Measurements from ENCODE around the gene HSF4. TPM values are rescaled to one million over a fixed set of nuclear protein-coding genes. Genes with fewer than 3 reads are reported as not detected.

Gene HSF4
- total and polyA plus RNA-seq, 2 experiments from 2014 or later, result 5.5 to 15.7 TPM

DNA sequence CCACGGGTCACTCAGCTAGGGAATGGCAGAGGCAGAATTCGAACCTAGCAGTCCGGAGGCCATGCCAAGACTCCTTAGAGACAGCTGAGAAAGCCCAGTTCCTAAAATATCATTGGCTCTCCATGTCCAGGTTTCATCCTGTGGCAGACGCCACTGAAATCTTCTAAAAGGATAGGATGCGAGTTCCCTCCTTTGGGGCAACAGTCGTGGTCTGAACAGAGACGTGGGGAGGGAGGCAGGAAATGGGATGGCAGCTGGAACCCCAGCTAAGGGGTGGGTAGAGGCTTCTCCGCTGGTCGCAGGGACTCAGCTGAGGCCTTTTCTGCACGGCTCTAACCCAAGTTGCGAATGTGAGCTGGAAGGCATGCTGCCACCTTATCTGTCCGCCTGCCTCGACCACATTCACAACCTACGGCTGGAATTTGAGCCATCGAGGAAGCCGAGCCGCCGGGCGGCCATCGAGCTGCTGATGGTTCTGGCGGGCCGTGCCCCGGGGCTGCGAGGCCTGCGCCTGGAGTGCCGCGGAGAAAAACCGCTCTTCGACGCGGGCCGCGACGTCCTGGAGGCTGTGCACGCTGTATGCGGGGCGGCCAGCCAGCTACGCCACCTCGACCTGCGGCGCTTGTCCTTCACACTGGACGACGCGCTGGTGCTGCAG lies 1.9 kb upstream of the HSF4 start:
- TF ChIP-seq EZH2phosphoT487 (IDR thresholded peaks at IDR 0.05; ENCODE audit: low read depth, severe bottlenecking, unreplicated experiment), result no peak
- TF ChIP-seq, protein P1, sequence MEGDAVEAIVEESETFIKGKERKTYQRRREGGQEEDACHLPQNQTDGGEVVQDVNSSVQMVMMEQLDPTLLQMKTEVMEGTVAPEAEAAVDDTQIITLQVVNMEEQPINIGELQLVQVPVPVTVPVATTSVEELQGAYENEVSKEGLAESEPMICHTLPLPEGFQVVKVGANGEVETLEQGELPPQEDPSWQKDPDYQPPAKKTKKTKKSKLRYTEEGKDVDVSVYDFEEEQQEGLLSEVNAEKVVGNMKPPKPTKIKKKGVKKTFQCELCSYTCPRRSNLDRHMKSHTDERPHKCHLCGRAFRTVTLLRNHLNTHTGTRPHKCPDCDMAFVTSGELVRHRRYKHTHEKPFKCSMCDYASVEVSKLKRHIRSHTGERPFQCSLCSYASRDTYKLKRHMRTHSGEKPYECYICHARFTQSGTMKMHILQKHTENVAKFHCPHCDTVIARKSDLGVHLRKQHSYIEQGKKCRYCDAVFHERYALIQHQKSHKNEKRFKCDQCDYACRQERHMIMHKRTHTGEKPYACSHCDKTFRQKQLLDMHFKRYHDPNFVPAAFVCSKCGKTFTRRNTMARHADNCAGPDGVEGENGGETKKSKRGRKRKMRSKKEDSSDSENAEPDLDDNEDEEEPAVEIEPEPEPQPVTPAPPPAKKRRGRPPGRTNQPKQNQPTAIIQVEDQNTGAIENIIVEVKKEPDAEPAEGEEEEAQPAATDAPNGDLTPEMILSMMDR (IDR thresholded peaks at IDR 0.05; ENCODE audit: poor library complexity), result no peak
- TF ChIP-seq EZH2 (IDR thresholded peaks at IDR 0.05; ENCODE audit: borderline replicate concordance), result peak; percentile 20
- Histone ChIP-seq H3K4me2 (peak overlapping the region; percentile 90), H4K20me1 (ENCODE audit: insufficient read depth, poor library complexity, severe bottlenecking) (peaks cover 4% of the 10 kb centered on the region), H3K79me2 (no peaks in the 10 kb centered on the region), H3K4me3 (no peak overlapping the region), H3K27ac (no peak overlapping the region), H3K27me3 (peaks cover 63% of the 10 kb centered on the region), H2AFZ (no peak overlapping the region), H3K9me2 (replicated peaks; ENCODE audit: insufficient read depth) (no peaks in the 10 kb centered on the region), H3K9me3 (ENCODE audit: low read depth) (no peaks in the 10 kb centered on the region), H3K36me3 (replicated peaks; ENCODE audit: insufficient read depth, low read depth) (no peaks in the 10 kb centered on the region), H3K4me1 (ENCODE audit: insufficient read depth) (peaks cover 40% of the 10 kb centered on the region)
- no peak for DNase-seq (ENCODE audit: low spot score)
- WGBS (ENCODE audit: low lambda C conversion rate, missing lambda C conversion rate), result 11% methylated on average over 43 of the region's 44 CpGs

DNA sequence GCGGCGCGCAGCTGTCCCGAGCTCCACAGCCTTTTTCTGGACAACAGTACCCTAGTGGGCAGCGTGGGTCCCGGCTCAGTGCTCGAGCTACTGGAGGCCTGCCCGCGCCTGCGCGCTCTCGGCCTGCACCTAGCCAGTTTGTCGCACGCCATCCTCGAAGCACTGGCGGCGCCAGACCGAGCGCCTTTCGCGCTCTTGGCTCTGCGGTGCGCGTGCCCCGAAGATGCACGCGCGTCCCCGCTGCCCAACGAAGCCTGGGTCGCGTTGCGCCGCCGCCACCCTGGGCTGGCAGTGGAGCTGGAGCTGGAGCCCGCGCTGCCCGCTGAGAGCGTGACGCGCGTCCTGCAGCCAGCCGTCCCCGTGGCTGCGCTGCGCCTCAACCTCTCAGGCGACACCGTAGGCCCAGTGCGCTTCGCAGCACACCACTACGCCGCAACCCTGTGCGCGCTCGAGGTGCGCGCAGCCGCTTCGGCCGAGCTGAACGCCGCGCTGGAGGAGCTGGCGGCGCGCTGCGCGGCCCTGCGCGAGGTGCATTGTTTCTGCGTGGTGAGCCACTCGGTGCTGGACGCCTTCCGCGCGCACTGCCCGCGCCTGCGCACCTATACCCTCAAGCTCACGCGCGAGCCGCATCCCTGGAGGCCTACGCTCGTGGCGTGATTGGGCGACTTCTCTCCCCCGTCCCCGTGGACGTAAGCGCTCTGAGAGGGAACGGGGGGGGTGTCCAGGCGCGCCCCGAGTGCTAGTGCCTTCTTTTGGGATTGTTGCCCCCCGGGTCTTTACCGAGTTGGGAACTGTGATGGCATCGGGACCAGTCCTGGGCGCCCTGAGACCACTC lies 1.2 kb upstream of the HSF4 start:
- DNase-seq (ENCODE audit: low spot score), result no peak
- 4% methylated on average over 95 of the region's 99 CpGs for WGBS (ENCODE audit: low lambda C conversion rate, missing lambda C conversion rate)
- Histone ChIP-seq H3K9me3 (ENCODE audit: low read depth) (no peaks in the 10 kb centered on the region), H3K4me2 (peak overlapping the region; percentile 90), H2AFZ (peak overlapping the region; percentile 28), H3K4me1 (ENCODE audit: insufficient read depth) (peaks cover 40% of the 10 kb centered on the region), H3K27me3 (peaks cover 70% of the 10 kb centered on the region), H4K20me1 (ENCODE audit: insufficient read depth, poor library complexity, severe bottlenecking) (peaks cover 4% of the 10 kb centered on the region), H3K9me2 (replicated peaks; ENCODE audit: insufficient read depth) (no peaks in the 10 kb centered on the region), H3K79me2 (no peaks in the 10 kb centered on the region), H3K4me3 (no peak overlapping the region), H3K36me3 (replicated peaks; ENCODE audit: insufficient read depth, low read depth) (no peaks in the 10 kb centered on the region), H3K27ac (no peak overlapping the region)
- no peak for TF ChIP-seq EZH2phosphoT487 (IDR thresholded peaks at IDR 0.05; ENCODE audit: low read depth, severe bottlenecking, unreplicated experiment)
- TF ChIP-seq, protein P1 (IDR thresholded peaks at IDR 0.05; ENCODE audit: poor library complexity), result no peak
- TF ChIP-seq EZH2 (IDR thresholded peaks at IDR 0.05; ENCODE audit: borderline replicate concordance), result peak; percentile 23

DNA sequence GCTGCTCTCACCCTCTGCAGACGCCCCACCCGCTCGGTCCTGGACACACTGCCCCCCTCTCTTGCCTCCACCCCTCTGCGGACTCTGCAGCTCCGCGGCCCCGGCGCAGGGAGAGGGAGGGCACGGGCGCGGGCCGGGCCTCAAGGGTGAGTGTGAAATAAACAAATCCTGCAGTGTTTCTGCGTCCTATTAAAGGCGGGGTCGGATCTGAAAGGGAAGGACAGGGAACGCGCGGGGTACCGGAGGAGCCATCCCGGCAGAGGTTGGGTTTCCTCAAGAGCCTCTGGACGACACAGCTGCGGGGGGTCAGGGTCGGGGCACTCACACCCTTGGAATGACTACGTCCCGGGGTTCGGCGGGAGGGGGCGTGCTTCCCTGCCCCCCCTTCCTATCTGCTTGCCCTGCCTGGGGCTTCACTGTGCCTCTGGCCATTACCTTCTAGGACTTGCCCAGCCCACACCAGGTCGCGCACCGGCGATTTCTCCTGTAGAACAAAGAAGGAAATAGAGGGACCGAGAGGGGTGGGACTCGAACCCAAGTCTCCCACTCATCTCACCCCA lies 466 bp upstream of the HSF4 start:
- Histone ChIP-seq H3K27me3 (peaks cover 75% of the 10 kb centered on the region), H3K4me2 (peak overlapping the region; percentile 90), H3K4me3 (no peak overlapping the region), H3K27ac (no peak overlapping the region), H4K20me1 (ENCODE audit: insufficient read depth, poor library complexity, severe bottlenecking) (peaks cover 4% of the 10 kb centered on the region), H3K4me1 (ENCODE audit: insufficient read depth) (peaks cover 38% of the 10 kb centered on the region), H3K9me3 (ENCODE audit: low read depth) (no peaks in the 10 kb centered on the region), H3K79me2 (no peaks in the 10 kb centered on the region), H2AFZ (no peak overlapping the region), H3K36me3 (replicated peaks; ENCODE audit: insufficient read depth, low read depth) (no peaks in the 10 kb centered on the region), H3K9me2 (replicated peaks; ENCODE audit: insufficient read depth) (no peaks in the 10 kb centered on the region)
- TF ChIP-seq EZH2 (IDR thresholded peaks at IDR 0.05; ENCODE audit: borderline replicate concordance), result peak; percentile 6
- TF ChIP-seq EZH2phosphoT487 (IDR thresholded peaks at IDR 0.05; ENCODE audit: low read depth, severe bottlenecking, unreplicated experiment), result no peak
- no peak for DNase-seq (ENCODE audit: low spot score)
- 2% methylated on average over 27 of the region's 34 CpGs for WGBS (ENCODE audit: low lambda C conversion rate, missing lambda C conversion rate)

All from hepatocyte (in vitro differentiated cells).